Activated naive CD8-positive, alpha-beta T cell treated with anti-CD3 and anti-CD28 coated beads for 36 hours (primary cell): ENCODE results near the gene PBX1. TPM values are rescaled to one million over a fixed set of nuclear protein-coding genes. Genes with fewer than 3 reads are reported as not detected.

Experiments
- DNase-seq: peaks from one replicate; pipeline ENCODE4 v3.0.0; 2021
- H3K27ac Mint-ChIP-seq: one replicate; pipeline ENCODE4 v1.8.0; 2022; ENCODE audit warnings: mild to moderate bottlenecking, moderate library complexity, mixed read lengths
- H3K27me3 Mint-ChIP-seq: one replicate; pipeline ENCODE4 v1.8.0; 2022; ENCODE audit warnings: mild to moderate bottlenecking, mixed read lengths
- H3K36me3 Mint-ChIP-seq: one replicate; pipeline ENCODE4 v1.8.0; 2021; ENCODE audit warnings: mild to moderate bottlenecking, mixed read lengths
- H3K4me1 Mint-ChIP-seq: one replicate; pipeline ENCODE4 v1.8.0; 2021; ENCODE audit warnings: mixed read lengths
- H3K4me3 Mint-ChIP-seq: one replicate; pipeline ENCODE4 v1.8.0; 2022; ENCODE audit warnings: mild to moderate bottlenecking, moderate library complexity, mixed read lengths
- H3K9me3 Mint-ChIP-seq: one replicate; pipeline ENCODE4 v1.8.0; 2022; ENCODE audit warnings: mixed read lengths
- total RNA-seq, 2 experiments: library from RNA; stranded (reverse); gene quantifications; one replicate each; pipeline ENCODE4 v1.2.3, GENCODE V29; 2021

The PBX1 gene
- total RNA-seq, 2 experiments from 2014 or later = 0.04 TPM; not detected in 1

DNA sequence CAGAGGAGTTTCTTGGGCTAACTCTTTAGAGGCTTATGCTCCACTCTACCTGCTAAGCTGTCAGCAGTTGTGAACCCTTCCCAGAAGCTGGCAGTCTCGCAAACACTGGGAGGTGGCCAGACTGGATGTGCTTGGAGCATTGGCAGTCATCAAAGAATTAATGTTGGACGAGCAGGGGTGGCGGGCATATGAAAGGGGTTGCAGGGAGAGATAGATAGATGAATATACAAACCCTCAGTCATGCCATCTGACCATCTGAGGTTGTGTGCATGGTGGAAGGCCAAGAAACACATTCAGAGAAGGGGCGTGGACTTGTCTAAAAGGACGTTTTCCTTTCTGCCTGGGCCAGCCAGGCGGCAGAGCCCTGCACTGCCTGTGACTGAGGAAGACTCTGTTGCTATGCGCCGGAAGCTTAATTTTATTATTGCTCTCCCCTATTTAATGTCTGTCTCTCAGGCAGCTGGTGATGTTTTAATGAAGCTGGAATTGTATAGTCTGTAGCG is 164.4 kb downstream of the PBX1 start:
- Mint-ChIP-seq H3K27me3 (peaks cover 4% of the 10 kb centered on the region), H3K4me3 (no peak overlapping the region), H3K9me3 (no peaks in the 10 kb centered on the region), H3K27ac (no peak overlapping the region), H3K4me1 (peaks cover 5% of the 10 kb centered on the region), H3K36me3 (no peaks in the 10 kb centered on the region)
- no peak for DNase-seq

- Mint-ChIP-seq H3K9me3 (no peaks in the 10 kb centered on the region), H3K36me3 (no peaks in the 10 kb centered on the region), H3K27me3 (peaks cover 4% of the 10 kb centered on the region), H3K4me3 (no peak overlapping the region), H3K27ac (no peak overlapping the region), H3K4me1 (peaks cover 5% of the 10 kb centered on the region)
- DNase-seq = no peak
These were observed 166.4 kb downstream of the PBX1 start for GRCh38 chr1:164725401-164725800.

GRCh38 chr1:164726235-164726634 is 167.3 kb downstream of the PBX1 start:
- Mint-ChIP-seq H3K36me3 (no peaks in the 10 kb centered on the region), H3K4me3 (no peak overlapping the region), H3K4me1 (no peaks in the 10 kb centered on the region), H3K9me3 (no peaks in the 10 kb centered on the region), H3K27ac (no peak overlapping the region), H3K27me3 (peaks cover 4% of the 10 kb centered on the region)
- DNase-seq = no peak

DNA sequence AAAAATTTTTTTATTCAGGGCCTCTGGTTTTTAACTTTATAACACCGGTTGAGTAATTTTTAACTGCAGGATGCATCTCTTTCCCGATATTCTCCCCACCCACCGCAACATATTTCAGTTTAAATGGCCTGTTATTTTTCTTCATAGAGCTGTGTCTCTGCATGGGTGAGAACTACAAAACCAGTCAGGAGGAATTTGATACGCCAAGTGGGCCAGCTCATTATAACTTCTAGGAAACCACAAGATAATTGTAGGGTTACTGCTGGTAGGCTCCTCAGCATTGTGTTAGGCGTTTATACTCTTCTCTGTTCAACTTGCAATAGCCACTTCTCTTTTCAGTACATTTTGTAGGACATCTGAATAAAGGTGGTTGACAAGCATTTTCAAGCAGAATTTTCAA is 169.7 kb downstream of the PBX1 start:
- no peaks in the 10 kb centered on the region for H3K36me3 Mint-ChIP-seq

GRCh38 chr1:164731161-164731876 is 172.3 kb downstream of the PBX1 start:
- no peak overlapping the region for H3K27ac Mint-ChIP-seq
- no peaks in the 10 kb centered on the region for H3K4me1 Mint-ChIP-seq
- no peak overlapping the region for H3K4me3 Mint-ChIP-seq
- H3K36me3 Mint-ChIP-seq = no peaks in the 10 kb centered on the region
- no peaks in the 10 kb centered on the region for H3K9me3 Mint-ChIP-seq
- H3K27me3 Mint-ChIP-seq = no peaks in the 10 kb centered on the region
- DNase-seq = no peak

More for the DNA sequence above, 169.7 kb downstream of the PBX1 start:
- no peak for DNase-seq
- H3K4me3 Mint-ChIP-seq = no peak overlapping the region
- H3K9me3 Mint-ChIP-seq = no peaks in the 10 kb centered on the region
- no peak overlapping the region for H3K27ac Mint-ChIP-seq
- H3K27me3 Mint-ChIP-seq = no peaks in the 10 kb centered on the region
- H3K4me1 Mint-ChIP-seq = no peaks in the 10 kb centered on the region

DNA sequence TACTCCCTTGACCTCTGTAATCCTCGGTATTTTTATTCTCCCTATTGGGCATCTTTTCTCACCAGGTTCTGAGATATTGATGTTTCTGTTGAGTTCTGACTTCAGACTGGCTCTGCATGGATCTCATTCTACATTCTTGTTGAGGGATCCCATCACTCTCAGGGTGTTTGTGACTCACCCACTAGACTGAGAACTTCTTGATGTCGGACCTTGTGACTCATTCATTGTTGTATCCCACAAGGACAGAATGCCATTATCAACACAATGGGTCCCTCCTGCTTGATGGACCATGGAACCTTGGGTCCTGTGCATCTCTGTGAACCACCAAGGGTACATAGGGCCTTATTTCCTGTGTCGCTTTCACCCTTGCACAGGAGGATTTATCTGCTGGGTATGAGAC is 174.1 kb downstream of the PBX1 start:
- no peaks in the 10 kb centered on the region for H3K27me3 Mint-ChIP-seq
- H3K9me3 Mint-ChIP-seq = no peaks in the 10 kb centered on the region
- H3K4me1 Mint-ChIP-seq = no peaks in the 10 kb centered on the region
- DNase-seq = no peak
- H3K27ac Mint-ChIP-seq = no peak overlapping the region
- H3K36me3 Mint-ChIP-seq = no peaks in the 10 kb centered on the region
- no peak overlapping the region for H3K4me3 Mint-ChIP-seq

GRCh38 chr1:164733734-164734133 is 174.8 kb downstream of the PBX1 start:
- no peaks in the 10 kb centered on the region for H3K27me3 Mint-ChIP-seq
- H3K27ac Mint-ChIP-seq = no peak overlapping the region
- H3K9me3 Mint-ChIP-seq = no peaks in the 10 kb centered on the region

GRCh38 chr1:164735315-164736052 is 176.5 kb downstream of the PBX1 start:
- no peak for DNase-seq
- no peak overlapping the region for H3K4me3 Mint-ChIP-seq
- no peaks in the 10 kb centered on the region for H3K36me3 Mint-ChIP-seq
- no peaks in the 10 kb centered on the region for H3K4me1 Mint-ChIP-seq
- no peaks in the 10 kb centered on the region for H3K27me3 Mint-ChIP-seq
- H3K9me3 Mint-ChIP-seq = no peaks in the 10 kb centered on the region
- H3K27ac Mint-ChIP-seq = no peak overlapping the region

More at GRCh38 chr1:164733734-164734133, 174.8 kb downstream of the PBX1 start:
- Mint-ChIP-seq H3K36me3 (no peaks in the 10 kb centered on the region), H3K4me1 (no peaks in the 10 kb centered on the region), H3K4me3 (no peak overlapping the region)
- DNase-seq = no peak

GRCh38 chr1:164736137-164736536 is 177.2 kb downstream of the PBX1 start:
- no peaks in the 10 kb centered on the region for H3K4me1 Mint-ChIP-seq
- H3K4me3 Mint-ChIP-seq = no peak overlapping the region
- no peaks in the 10 kb centered on the region for H3K9me3 Mint-ChIP-seq
- H3K27ac Mint-ChIP-seq = no peak overlapping the region
- no peaks in the 10 kb centered on the region for H3K27me3 Mint-ChIP-seq
- DNase-seq = no peak
- no peaks in the 10 kb centered on the region for H3K36me3 Mint-ChIP-seq

- Mint-ChIP-seq H3K27ac (no peak overlapping the region), H3K27me3 (no peaks in the 10 kb centered on the region), H3K9me3 (no peaks in the 10 kb centered on the region), H3K4me3 (no peak overlapping the region), H3K4me1 (no peaks in the 10 kb centered on the region), H3K36me3 (no peaks in the 10 kb centered on the region)
- no peak for DNase-seq
These were observed 180.2 kb downstream of the PBX1 start for GRCh38 chr1:164739189-164739588.

- H3K36me3 Mint-ChIP-seq = no peaks in the 10 kb centered on the region
- no peak for DNase-seq
- no peak overlapping the region for H3K27ac Mint-ChIP-seq
- no peaks in the 10 kb centered on the region for H3K4me1 Mint-ChIP-seq
- H3K9me3 Mint-ChIP-seq = no peaks in the 10 kb centered on the region
- H3K27me3 Mint-ChIP-seq = no peaks in the 10 kb centered on the region
- H3K4me3 Mint-ChIP-seq = no peak overlapping the region
These were observed 181.1 kb downstream of the PBX1 start for GRCh38 chr1:164740000-164740526.

DNA sequence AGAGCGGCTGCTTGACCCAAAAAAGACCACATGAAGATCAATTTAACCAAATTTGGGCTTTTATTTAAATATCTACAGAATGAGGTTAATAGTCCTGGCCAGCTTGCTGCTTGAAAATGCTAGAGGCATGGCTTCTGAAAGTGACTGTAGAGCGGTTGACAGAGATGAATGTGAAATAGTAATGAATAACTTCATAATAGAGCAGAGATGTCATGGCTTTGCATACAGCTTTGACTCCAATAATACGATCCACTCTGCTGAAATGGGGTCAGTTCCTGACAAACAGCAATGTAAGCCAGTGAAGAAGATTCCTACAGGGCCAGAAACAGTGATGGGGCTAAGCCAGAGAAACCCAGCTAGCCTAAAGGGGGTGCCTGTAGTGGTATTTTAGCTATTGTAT is 183.8 kb downstream of the PBX1 start:
- no peaks in the 10 kb centered on the region for H3K27me3 Mint-ChIP-seq
- H3K36me3 Mint-ChIP-seq = no peaks in the 10 kb centered on the region
- no peak overlapping the region for H3K27ac Mint-ChIP-seq
- no peaks in the 10 kb centered on the region for H3K9me3 Mint-ChIP-seq
- no peak for DNase-seq
- no peak overlapping the region for H3K4me3 Mint-ChIP-seq
- H3K4me1 Mint-ChIP-seq = no peaks in the 10 kb centered on the region

- Mint-ChIP-seq H3K36me3 (no peaks in the 10 kb centered on the region), H3K27ac (no peak overlapping the region), H3K9me3 (no peaks in the 10 kb centered on the region), H3K4me3 (no peak overlapping the region), H3K4me1 (no peaks in the 10 kb centered on the region), H3K27me3 (peaks cover 5% of the 10 kb centered on the region)
- no peak for DNase-seq
These were observed 185.0 kb downstream of the PBX1 start for GRCh38 chr1:164743976-164744375.

DNA sequence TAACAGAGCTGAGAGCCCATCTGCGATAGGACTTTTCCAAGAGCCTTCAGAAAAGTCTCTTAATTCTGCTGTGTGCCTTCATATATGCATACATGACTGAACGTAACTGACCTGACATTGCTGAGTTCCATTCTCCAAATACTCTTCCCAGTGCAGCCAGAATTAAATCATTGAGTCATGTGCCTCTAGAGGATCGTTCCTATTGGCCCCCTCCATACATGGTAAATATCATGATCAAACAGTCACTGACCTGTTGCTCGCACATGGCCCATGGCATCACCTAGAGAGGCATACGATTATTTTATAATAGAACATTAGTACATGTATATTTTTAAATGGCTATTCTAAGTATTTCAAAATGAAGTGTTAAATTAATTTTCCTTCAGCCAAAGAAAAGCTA is 186.8 kb downstream of the PBX1 start:
- H3K9me3 Mint-ChIP-seq = no peaks in the 10 kb centered on the region
- no peak overlapping the region for H3K4me3 Mint-ChIP-seq
- no peaks in the 10 kb centered on the region for H3K4me1 Mint-ChIP-seq
- no peak for DNase-seq
- no peak overlapping the region for H3K27ac Mint-ChIP-seq
- no peaks in the 10 kb centered on the region for H3K36me3 Mint-ChIP-seq
- H3K27me3 Mint-ChIP-seq = peaks cover 5% of the 10 kb centered on the region

- Mint-ChIP-seq H3K9me3 (no peaks in the 10 kb centered on the region), H3K4me1 (no peaks in the 10 kb centered on the region), H3K36me3 (no peaks in the 10 kb centered on the region), H3K27ac (no peak overlapping the region), H3K4me3 (no peak overlapping the region), H3K27me3 (peaks cover 5% of the 10 kb centered on the region)
- DNase-seq = no peak
These were observed 187.6 kb downstream of the PBX1 start for GRCh38 chr1:164746632-164747031.
